GM19467 (cell line): ENCODE measurements around the gene ITGBL1.
A peak's percentile ranks its signal among the peaks of the same experiment; 100 is the strongest.

Source experiments
- ATAC-seq: cut with Tn5 transposase; IDR thresholded peaks from one replicate; pipeline ENCODE4 v1.9.1; 2021; ENCODE audit warnings: mild to moderate bottlenecking, moderate library complexity; ENCODE audit not compliant: unreplicated experiment

ITGBL1 gene

GRCh38 chr13:101736566-101736965 lies 284.1 kb downstream of the ITGBL1 start:
- ATAC-seq, result no peak

- ATAC-seq, result no peak
These were observed 285.9 kb downstream of the ITGBL1 start for GRCh38 chr13:101738336-101738735.

- peak; percentile 98 for ATAC-seq
These were observed 287.1 kb downstream of the ITGBL1 start for GRCh38 chr13:101739382-101740178.

GRCh38 chr13:101746513-101746912 lies 294.0 kb downstream of the ITGBL1 start:
- ATAC-seq, result no peak

GRCh38 chr13:101747039-101747438 lies 294.6 kb downstream of the ITGBL1 start:
- ATAC-seq, result no peak

GRCh38 chr13:101749584-101749983 lies 297.1 kb downstream of the ITGBL1 start:
- ATAC-seq, result no peak

- peak; percentile 65 for ATAC-seq
These were observed 299.0 kb downstream of the ITGBL1 start for GRCh38 chr13:101751488-101751887.

- ATAC-seq, result no peak
These were observed 300.0 kb downstream of the ITGBL1 start for GRCh38 chr13:101752432-101752831.

GRCh38 chr13:101755228-101755887 lies 302.9 kb downstream of the ITGBL1 start:
- no peak for ATAC-seq

- peak; percentile 87 for ATAC-seq
These were observed 305.1 kb downstream of the ITGBL1 start for GRCh38 chr13:101757446-101758039.

GRCh38 chr13:101763191-101763590 lies 310.7 kb downstream of the ITGBL1 start:
- no peak for ATAC-seq
